AG09319 (cell line): ENCODE results near the gene UCMA.

Experiments used
- DNase-seq: peaks from one replicate; pipeline ENCODE4 v3.0.0-alpha.2; 2010; ENCODE audit warnings: low read depth; ENCODE audit errors: extremely low read depth
- TF ChIP-seq, protein P1 (sequence below): IDR thresholded peaks from 2 replicates; pipeline ENCODE4 v1.5.1; 2011; ENCODE audit warnings: low read depth, mild to moderate bottlenecking, inconsistent platforms, low read length, moderate library complexity

UCMA gene

DNA sequence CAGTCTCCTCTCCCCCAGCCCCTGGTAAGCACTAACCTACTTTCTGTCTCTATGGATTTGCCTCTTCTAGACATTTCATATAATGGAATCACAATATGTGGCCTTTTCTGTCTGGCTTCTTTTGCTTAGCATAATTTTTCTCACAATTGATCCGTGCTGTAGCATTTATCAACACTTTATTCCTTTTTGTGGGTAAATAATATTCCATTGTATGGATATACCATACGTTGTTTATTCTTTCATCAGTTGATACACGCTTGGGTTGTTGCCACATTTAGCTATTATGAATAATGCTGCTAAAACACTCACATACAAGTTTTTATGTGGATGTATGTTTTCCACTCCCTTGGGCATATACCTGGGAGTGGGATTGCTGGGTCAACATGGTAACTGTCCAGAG lies 47.0 kb downstream of the UCMA start:
- no peak for DNase-seq
- TF ChIP-seq, protein P1, sequence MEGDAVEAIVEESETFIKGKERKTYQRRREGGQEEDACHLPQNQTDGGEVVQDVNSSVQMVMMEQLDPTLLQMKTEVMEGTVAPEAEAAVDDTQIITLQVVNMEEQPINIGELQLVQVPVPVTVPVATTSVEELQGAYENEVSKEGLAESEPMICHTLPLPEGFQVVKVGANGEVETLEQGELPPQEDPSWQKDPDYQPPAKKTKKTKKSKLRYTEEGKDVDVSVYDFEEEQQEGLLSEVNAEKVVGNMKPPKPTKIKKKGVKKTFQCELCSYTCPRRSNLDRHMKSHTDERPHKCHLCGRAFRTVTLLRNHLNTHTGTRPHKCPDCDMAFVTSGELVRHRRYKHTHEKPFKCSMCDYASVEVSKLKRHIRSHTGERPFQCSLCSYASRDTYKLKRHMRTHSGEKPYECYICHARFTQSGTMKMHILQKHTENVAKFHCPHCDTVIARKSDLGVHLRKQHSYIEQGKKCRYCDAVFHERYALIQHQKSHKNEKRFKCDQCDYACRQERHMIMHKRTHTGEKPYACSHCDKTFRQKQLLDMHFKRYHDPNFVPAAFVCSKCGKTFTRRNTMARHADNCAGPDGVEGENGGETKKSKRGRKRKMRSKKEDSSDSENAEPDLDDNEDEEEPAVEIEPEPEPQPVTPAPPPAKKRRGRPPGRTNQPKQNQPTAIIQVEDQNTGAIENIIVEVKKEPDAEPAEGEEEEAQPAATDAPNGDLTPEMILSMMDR, result no peak

DNA sequence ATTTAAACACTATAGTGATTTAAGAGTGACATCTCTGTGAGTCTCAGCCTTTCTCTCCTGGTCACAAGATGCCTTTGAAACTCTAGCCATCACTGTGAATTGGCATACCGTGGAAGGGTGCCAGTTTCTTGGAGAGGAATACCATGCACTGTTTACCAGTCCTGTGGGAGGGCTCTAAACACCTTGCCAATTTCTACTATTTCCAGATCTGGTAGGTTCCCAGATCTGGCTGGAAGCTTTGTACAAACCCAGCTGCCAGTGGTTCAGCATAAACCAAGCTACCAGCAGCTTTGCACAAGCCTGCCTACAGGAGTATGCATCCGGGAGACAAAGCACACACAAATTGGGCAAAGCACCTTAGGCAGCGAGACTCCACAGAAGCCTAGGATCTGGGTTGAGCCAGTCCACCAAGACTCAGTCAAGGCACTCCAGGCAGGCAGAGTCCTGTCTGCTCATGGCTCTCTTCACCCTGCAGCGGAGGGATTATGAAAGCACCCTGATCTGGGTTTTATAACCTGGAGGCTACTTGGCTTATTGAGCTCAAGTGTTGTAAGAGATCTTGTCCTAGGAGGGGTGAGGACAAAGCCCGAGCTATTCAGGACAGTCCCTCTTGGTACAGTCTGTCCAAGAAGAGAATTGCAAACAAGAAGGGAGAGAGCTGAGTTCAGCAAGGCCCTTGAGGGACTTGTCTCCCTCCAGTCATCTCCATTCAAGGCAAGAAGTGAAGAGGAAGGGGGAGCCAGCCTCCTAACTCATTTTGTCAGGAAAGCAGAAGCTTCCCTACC lies 49.3 kb downstream of the UCMA start:
- no peak for DNase-seq
- TF ChIP-seq, protein P1, result no peak

DNA sequence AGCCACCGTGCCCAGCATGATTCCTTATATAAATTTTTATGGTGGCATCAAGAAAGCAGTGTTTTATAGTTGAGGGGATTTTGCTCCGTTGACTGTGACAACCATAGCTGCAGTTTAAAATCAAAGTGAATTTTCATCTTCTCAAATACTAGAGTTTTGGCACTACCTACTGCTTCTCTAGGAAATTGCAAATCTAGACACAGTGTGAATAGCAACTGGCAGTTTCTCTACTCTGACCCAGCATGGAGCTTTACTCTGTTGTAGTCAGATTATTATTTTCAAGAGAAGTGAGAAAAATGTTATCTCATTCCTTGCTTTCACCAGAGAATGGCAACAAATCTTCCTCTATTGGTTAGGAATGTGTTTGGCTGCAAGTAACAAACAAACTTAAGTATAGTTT lies 49.9 kb downstream of the UCMA start:
- no peak for DNase-seq
- TF ChIP-seq, protein P1, result no peak

DNA sequence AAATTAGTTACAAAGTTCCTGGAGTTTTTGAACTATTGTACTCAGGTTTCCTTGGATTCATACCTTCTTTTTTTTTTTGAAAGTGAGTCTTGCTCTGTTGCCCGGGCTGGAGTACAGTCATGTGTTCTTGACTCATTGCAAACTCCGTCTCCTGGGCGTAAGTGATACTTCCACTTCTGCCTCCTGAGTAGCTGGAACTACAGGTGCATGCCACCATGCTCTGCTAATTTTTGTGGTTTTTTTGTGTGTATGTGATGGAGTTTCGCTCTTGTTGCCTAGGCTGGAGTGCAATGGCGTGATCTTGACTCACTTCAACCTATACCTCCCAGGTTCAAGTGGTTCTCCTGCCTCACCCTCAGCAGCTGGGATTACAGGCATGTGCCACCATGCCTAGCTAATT lies 50.5 kb downstream of the UCMA start:
- TF ChIP-seq, protein P1, result no peak
- no peak for DNase-seq

DNA sequence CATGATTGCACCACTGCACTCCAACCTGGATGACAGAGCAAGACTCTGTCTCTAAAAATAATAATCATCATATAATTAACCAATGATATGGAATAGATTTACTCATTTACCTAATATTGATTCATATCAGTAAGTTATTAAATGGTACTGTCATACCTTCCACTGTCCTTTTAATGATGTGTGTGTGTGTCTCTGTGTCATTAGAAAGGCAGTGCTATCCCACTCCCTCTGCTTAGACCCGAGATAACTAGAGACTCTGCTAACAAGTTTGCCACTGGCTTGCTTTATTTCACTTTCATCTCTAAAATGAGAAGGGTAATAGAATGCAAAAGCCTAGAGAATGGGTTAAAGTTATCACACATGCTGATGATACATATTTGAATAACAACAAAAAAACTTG lies 51.8 kb downstream of the UCMA start:
- TF ChIP-seq, protein P1, result no peak
- no peak for DNase-seq

DNA sequence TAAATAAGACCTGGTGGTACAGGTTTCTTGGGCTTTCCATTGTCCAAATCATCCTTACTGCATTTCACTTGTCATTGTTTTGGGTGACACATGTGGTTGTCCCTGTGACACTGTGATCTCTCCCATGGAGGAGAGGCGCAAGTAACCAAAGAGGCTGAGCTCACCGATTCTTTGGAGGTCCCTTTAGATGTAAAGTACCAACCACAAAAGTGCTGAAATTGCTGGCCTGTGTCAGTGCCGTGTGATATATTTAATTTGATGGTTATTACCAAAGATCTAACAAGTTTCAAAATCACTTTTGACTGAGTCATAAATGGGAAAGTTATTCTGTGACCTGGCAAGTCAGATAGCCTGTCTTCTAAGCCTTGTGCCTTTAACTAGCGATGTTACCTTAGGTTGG lies 53.4 kb downstream of the UCMA start:
- DNase-seq, result no peak
- TF ChIP-seq, protein P1, result no peak

DNA sequence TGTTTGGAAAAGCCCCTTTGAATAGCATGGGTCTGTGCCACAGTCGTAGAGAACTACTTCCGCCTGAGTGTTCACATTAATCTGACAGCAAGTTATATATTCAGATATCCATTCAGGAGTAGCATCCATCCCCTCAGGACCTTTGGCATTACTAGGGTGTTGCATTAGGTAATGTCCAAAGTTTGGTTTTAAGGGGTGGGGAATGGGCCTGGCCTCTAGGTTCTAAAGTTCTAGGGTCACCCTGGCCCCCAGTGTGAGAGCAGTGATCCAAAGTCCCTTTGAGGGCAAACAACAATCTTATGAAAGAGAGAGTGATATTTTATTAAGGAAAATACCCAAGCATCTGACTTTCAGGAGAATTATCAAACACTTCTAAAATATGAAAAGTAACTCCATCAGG lies 60.6 kb downstream of the UCMA start:
- DNase-seq, result no peak
- TF ChIP-seq, protein P1, result no peak
